GM19467 (cell line): Measurements from ENCODE around the gene ZFYVE28.
"Not testable (repeated sequence)": the region's sequence is repeated elsewhere in the genome, so short reads cannot be mapped to it uniquely, and the experiment has no call there.

ENCODE experiments used
- ATAC-seq: cut with Tn5 transposase; IDR thresholded peaks from one replicate; pipeline ENCODE4 v1.9.1; 2021; ENCODE audit warnings: mild to moderate bottlenecking, moderate library complexity; ENCODE audit not compliant: unreplicated experiment

ZFYVE28 gene

GRCh38 chr4:2446656-2447564, 28.5 kb upstream of the ZFYVE28 start:
- ATAC-seq = no peak

DNA sequence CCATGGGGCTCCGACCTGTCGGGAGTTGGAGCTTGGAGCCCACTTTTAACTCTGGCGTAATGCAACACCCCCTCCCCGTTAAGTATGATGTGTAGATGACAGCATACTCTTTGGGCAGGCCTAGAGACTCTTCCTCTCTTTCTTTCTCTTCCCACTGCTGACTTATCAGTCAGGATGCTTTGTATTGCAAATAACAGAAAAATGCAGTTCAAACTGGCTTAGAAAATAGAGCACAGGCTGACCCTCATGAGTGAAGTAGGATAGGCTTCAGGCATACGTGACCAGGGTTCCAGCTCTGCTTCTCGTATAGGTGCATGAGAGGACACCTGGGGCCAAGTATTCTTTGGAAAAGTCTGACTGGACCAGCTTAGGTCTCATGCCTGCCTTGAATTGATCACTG, 27.1 kb upstream of the ZFYVE28 start:
- ATAC-seq = no peak

DNA sequence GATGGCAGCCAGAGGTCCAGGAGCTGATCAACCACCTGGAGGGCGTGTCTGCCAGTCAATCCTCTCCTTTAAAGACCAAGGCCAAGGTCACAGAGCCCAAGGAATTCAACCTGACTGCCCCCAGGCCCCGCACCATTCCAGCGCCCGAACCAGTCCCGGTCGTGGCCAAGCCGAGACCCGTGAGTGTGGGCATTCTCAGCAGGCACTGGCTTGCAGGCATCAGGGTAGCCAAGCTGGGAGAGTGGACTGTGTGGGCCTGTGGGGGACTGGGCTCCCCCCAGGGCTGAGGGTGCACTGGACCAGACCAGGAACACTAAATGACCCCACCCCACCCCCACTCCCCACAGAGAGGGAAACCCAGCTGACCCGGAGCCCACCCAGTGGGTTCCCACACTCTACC, 26.7 kb upstream of the ZFYVE28 start:
- ATAC-seq = no peak

GRCh38 chr4:2443956-2444740, 25.7 kb upstream of the ZFYVE28 start:
- ATAC-seq = no peak

DNA sequence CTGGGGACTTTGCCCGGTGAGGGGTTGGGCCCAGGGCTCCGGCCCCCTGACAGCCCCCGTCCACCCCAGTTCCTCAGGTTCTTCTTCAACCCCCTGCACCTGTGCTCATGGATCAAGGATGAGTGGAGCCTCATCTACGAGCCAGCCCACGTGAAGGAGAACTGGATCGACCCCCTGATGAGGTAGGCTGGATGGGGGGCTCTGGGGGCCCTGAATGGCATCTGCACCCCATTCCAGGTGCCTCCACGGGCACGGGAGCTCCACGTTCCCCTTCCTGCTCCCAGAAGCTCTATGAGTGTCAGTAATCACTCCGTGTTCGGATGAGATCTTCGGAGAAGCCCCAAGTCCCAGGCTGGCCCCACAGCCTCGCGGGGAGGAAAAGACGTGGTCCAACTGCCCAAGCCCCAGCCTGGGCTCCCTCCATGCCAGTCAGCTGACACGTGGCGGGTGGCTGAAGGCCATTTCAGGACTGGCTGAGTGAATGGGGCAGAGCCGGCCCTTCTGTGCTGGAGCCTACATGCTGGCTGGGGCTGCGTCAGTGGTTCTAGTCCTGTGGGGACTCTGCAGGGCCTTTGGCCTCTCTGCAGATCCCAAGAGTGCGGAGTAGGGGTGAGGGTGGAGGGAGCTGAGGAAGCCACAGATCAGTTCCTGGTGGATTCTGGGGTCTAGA, 24.8 kb upstream of the ZFYVE28 start:
- no peak for ATAC-seq

- no peak for ATAC-seq
Measured at GRCh38 chr4:2442175-2442993, 23.9 kb upstream of the ZFYVE28 start.

DNA sequence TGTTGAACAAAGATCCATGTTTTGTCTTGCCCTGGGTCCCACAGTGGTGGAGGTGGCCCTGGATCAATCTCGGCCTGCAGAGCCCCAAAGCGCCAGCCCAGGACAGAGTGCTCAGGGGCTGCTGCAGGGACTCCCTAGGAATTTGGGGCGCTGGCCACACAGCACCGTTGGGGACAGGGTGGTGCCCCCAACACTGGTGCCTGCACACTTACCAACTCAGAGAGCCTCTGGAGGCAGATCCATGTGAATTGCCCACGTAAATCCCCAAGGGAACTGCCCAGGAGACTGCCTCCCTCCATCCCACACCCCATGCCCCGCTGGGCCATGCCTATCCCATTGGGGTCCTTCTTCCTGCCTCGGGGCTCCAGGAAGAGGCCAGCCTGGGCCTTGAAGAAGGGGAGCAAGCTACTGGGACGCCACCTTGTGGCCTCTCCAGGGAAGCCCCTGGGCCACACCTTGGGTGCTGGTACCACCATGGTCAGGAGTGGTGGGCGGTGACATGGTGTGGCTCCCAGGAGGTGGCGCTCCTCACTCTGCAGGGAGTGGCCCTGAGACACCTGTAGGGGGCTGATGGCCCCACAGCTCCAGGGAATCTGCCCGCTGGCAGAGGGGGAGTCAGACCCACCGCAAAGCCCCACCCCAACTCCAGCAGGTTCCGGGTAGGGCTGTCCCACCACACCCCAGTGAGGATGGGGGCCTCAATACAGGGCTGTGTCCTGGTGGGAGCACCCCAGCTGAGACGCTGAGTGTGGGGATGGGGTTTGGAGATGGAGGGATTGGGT, 23.1 kb upstream of the ZFYVE28 start:
- ATAC-seq = peak; percentile 71

DNA sequence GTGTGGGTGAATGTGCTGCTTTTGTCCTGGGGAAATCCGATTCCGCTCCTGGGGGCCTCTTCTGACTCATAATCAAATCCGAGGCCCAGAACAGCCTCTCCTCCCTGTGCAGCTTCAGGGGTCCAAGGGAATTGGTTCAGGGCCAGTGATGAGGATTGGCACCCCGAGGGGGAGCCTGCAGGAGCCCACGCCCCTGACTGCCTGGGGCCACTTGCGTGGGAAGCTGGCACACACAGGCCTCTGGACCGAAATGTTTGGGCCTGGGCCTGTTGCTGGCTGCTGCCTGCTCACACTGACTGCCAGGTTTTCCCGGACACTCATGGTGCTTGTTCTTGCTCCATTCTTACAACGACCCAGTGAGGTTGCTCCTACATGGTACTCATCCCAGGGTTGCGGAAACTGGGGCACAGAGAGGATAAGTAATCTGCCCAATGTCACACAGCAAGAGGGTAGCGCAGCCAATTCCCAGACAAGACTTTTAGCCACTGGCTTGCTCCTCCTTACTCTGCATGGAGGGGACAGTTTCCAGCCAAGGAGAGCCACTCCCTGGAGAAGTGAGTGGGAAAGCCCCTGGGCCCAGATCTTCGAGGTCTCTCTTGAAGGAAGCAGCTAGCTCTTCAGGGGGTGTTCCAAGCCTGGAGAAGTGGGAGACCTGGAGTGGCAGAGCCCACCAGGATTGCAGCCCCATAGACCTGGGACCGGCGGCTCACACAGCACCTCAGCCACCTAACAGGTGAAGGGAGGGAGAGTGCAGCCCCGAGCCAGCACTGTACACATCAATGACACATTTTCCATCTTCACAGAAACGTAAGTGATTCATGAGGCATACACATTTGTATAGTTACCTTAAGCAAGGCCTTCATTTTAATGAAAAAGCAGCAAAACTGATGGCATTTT, 20.6 kb upstream of the ZFYVE28 start:
- ATAC-seq = no peak

- ATAC-seq = no peak
Measured at GRCh38 chr4:2437475-2438215, 19.2 kb upstream of the ZFYVE28 start.

DNA sequence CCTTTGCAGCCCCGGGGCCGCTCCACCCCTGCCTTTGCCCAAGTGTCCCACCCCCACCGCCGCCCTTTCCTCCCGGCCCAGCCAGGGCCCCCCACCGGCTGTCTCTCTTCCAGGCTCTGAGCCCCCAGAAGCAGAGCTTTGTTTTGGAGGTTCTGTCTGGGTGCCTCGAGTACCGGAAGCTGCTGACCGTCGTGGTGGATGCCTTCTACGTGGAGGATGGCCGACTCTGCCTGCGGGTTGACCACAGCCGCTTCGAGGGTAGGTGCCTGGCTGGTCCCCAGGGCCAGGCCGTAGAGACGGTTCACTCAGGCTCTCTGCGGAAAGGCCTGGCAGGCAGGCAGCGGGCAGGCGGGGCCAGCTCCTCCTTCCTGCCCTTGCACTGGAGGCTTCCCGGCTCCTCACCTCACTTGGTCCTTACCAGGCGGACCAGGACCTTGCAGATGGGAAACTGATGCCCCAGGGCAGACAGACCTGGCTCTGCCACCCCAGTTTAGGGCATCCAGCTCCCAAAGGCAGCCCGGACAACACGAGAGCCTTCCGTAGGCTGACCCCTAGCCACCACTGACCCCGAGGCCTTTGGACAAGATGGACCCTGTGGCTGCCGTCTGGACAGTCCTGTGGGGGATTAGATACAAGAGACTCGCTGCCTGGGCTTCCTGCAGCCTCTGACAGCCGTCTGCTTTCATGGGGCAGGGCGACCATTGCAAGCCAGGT, 18.5 kb upstream of the ZFYVE28 start:
- ATAC-seq = no peak

GRCh38 chr4:2436301-2436700, 17.9 kb upstream of the ZFYVE28 start:
- ATAC-seq = no peak

- no peak for ATAC-seq
Measured at GRCh38 chr4:2434420-2434819, 16.0 kb upstream of the ZFYVE28 start.

DNA sequence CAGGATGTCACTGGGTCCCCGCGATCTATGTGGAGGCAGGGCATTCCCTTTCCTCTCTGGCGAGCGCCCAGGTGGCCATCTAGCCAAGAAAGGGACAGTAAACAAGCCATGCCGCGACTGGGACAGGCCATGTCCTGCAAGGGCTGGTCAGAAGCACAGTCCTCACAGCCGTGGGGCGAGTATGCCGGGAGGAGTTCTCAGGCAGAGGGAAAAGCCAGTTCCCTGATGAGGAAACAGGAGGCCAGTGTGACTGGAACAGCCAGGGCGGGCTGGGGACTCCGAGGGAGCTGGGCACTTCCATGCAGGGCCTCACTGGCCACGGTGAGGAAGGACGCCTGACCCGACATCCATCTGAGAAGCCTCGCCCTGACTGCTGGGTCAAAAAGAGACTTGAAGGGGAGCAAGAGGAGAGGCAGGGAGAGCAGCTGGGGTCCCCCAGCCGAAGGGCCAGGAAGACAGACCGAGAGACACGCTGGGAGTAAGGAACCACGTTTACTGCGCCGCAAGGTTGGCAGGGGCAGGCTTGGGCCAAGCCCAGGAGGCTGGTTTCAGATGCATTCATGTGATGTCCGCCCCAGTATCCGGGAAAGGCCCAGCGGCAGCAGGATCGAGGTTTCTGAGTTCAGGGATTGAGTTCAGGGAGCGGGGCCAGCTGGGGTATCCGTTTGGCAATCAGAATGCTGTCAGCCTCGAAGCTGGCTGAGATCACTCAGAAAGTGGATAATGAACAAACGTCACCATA, 15.3 kb upstream of the ZFYVE28 start:
- no peak for ATAC-seq

- ATAC-seq = no peak
Measured at GRCh38 chr4:2432991-2433530, 14.6 kb upstream of the ZFYVE28 start.

- no peak for ATAC-seq
Measured at GRCh38 chr4:2432004-2432403, 13.6 kb upstream of the ZFYVE28 start.

DNA sequence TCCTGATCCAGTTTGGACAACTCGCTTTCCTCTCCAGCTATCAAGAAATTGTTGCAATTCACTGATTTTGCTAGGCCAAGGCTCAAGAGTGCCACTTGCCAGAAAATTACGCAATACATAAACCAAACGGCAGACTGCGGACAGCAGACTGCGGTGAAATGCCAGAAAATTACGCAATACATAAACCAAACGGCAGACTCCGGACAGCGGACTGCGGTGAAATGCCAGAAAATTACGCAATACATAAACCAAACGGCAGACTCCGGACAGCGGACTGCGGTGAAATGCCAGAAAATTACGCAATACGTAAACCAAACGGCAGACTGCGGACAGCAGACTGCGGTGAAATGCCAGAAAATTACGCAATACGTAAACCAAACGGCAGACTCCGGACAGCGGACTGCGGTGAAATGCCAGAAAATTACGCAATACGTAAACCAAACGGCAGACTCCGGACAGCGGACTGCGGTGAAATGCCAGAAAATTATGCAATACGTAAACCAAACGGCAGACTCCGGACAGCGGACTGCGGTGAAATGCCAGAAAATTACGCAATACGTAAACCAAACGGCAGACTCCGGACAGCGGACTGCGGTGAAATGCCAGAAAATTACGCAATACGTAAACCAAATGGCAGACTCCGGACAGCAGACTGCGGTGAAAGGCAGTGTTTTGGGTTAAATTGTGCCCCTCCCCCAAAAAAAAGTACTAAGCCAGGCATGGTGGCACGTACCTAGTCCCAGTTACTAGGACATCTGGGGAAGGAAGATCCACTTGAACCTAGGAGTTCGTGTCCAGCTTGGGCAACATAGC, 11.7 kb upstream of the ZFYVE28 start:
- not testable (repeated sequence) for ATAC-seq
